Heart left ventricle (tissue), 16 donors: ENCODE results near the gene ERBB4. TPM values are rescaled to one million over a fixed set of nuclear protein-coding genes. Genes with fewer than 3 reads are reported as not detected.

ENCODE experiments used
- ATAC-seq, 4 donors: fragments of 200-7000 bp; cut with Tn5 transposase; one replicate each; pipeline ENCODE4 v1.9.1; 2020 to 2022; ENCODE audit warnings: moderate library complexity in 4 of 4, mild to moderate bottlenecking in 3 of 4, moderate number of reproducible peaks in 1 of 4
- DNase-seq, 5 donors: peaks; one replicate each; pipeline ENCODE4 v3.0.0-alpha.2; 2020
- H3K27ac ChIP-seq, 12 donors: fragments of 200-600 bp; sonication (generic) in 4 of 12; one replicate each; pipeline versions ENCODE4 v1.5.0 to v1.8.0; 2016 to 2022; ENCODE audit warnings: mild to moderate bottlenecking in 2 of 12
- H3K27me3 ChIP-seq, 9 donors: fragments of 200-600 bp; sonication (generic) in 2 of 9; one replicate each; pipeline versions ENCODE4 v1.5.1 to v1.8.0; 2016 to 2022; ENCODE audit warnings: mild to moderate bottlenecking in 3 of 9
- H3K36me3 ChIP-seq, 9 donors: fragments of 200-600 bp; sonication (generic) in 2 of 9; one replicate each; pipeline versions ENCODE4 v1.5.0 to v1.8.0; 2018 to 2022; ENCODE audit warnings: mild to moderate bottlenecking in 2 of 9
- H3K4me1 ChIP-seq, 12 donors: fragments of 200-600 bp; sonication (generic) in 4 of 12; one replicate each; pipeline versions ENCODE4 v1.5.0 to v1.8.0; 2016 to 2022; ENCODE audit warnings: mild to moderate bottlenecking in 3 of 12
- H3K4me3 ChIP-seq, 12 donors: fragments of 200-600 bp; sonication (generic) in 4 of 12; one replicate each; pipeline versions ENCODE4 v1.5.0 to v1.8.0; 2017 to 2022; ENCODE audit warnings: mild to moderate bottlenecking in 9 of 12, moderate library complexity in 4 of 12
- H3K9me3 ChIP-seq, 12 donors: fragments of 200-600 bp; sonication (generic) in 4 of 12; one replicate each; pipeline versions ENCODE4 v1.5.0 to v1.8.0; 2016 to 2022; ENCODE audit warnings: mild to moderate bottlenecking in 1 of 12
- POLR2A ChIP-seq, 2 donors: fragments of 450-650 bp; IDR thresholded peaks; one replicate each; pipeline ENCODE4 v1.6.1; 2017; ENCODE audit warnings: antibody characterized with exemption in 2 of 2, mild to moderate bottlenecking in 2 of 2, moderate library complexity in 2 of 2
- WGBS, 4 donors: extraction: QIAGEN DNeasy Blood & Tissue Kit in 2 of 4; methylation state at CpG; one replicate each; pipeline versions ENCODE4 v1.1.5 to v1.1.7; 2013 to 2018; 5-methylcytosine and 5-hydroxymethylcytosine counted together
- intact Hi-C, 10 donors: fragments of 100-400 bp; cut with DNase I; formaldehyde crosslinking; loops; one replicate each; pipeline versions ENCODE4 v1.11.1 to v1.14.2; 2022
- polyA plus RNA-seq, 2 donors: library from polyadenylated mRNA; stranded (reverse); fragments of 200-250 nt; gene quantifications; one replicate each; pipeline ENCODE4 v1.2.3, GENCODE V29; 2013
- total RNA-seq, 9 donors: library from RNA; depleted of rRNA in 2 of 9; stranded (reverse); fragments of >200 nt in 2 of 9; fragmentation: NEBNext Ultra II Directional in 3 of 9; extraction: Animal tissue kit (Norgen Biotek cat#: 25700) in 3 of 9; gene quantifications; one replicate each; pipeline versions ENCODE4 v1.1.0 to v1.2.4, GENCODE V29; 2016 to 2023
- TF ChIP-seq, protein P1 (sequence below), 12 donors: fragments of 200-600 bp; sonication (generic) in 4 of 12; IDR thresholded peaks; one replicate each; pipeline versions ENCODE4 v1.5.0 to v1.8.0; 2018 to 2022; ENCODE audit warnings: antibody characterized with exemption in 12 of 12, mild to moderate bottlenecking in 5 of 12
- donor health status: ischemic (EF 13 %, LVEDD 7.1; RV severe dilation, severe dysfunction).
- donor health status: healthy with polysubstance abuse.
- donor health status: DM: no; HTN: yes; CAD: no.
- donor health status: DM: no; HTN: no; CAD: no.
- donor health status: ischemic (EF 25% LVEDD 6.9; RV normal size, moderate dysfunction).
- donor health status: ischemic (EF 25% LVEDD 5.7; RV mildly dilated, moderate dysfunction).
- donor health status: healthy.
- donor health status: DM: yes; HTN: yes; CAD: no.
- donor health status: ischemic (EF 35%, LVEDD 5.7; RV mildly dilated, moderate dysfunction).
- donor health status: nonischemic (EF 11% LVEDD 7.7; RV severe dilation, severe dysfunction).
- donor health status: DM: yes; HTN: yes; CAD: no.
- donor health status: PGD.
- donor health status: ischemic (EF 29% LVEDD 5.4; RV normal size, mild dysfunction).
- donor health status: nonischemic (EF 23%, LVEDD 6.1; RV moderate dilation, normal function).

Gene ERBB4
- total and polyA plus RNA-seq, 11 donors, result 1.3 to 29.5 (median 11.7) TPM

DNA sequence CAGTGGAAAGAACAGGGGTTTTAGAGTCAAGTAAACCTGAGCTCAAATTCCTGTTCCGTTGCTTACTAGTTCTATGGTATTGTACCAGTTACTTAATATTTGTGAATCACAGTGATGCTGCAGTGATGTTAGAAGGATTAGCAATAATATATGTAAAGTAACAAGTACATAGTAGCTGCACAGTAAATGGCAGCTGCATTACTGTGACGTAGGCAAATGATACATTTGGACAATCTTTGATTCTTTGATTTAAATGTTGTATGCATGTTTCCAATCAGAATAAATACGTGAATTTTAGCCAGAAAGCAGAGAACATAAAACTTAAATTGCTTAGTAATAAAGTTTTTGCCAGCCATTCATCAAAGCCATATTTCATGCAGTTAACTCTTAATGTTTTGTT lies 243.0 kb downstream of the ERBB4 start:
- DNase-seq (no peak), ATAC-seq (no peak)
- intact Hi-C loops, result no loop called here
- H3K9me3 ChIP-seq, result no peaks in the 10 kb centered on the region
- no peaks in the 10 kb centered on the region for H3K36me3 ChIP-seq
- TF ChIP-seq POLR2A (IDR thresholded peaks at IDR 0.05), result no peak
- TF ChIP-seq, protein P1, sequence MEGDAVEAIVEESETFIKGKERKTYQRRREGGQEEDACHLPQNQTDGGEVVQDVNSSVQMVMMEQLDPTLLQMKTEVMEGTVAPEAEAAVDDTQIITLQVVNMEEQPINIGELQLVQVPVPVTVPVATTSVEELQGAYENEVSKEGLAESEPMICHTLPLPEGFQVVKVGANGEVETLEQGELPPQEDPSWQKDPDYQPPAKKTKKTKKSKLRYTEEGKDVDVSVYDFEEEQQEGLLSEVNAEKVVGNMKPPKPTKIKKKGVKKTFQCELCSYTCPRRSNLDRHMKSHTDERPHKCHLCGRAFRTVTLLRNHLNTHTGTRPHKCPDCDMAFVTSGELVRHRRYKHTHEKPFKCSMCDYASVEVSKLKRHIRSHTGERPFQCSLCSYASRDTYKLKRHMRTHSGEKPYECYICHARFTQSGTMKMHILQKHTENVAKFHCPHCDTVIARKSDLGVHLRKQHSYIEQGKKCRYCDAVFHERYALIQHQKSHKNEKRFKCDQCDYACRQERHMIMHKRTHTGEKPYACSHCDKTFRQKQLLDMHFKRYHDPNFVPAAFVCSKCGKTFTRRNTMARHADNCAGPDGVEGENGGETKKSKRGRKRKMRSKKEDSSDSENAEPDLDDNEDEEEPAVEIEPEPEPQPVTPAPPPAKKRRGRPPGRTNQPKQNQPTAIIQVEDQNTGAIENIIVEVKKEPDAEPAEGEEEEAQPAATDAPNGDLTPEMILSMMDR (IDR thresholded peaks at IDR 0.05), result no peak
- no peaks in the 10 kb centered on the region for H3K4me1 ChIP-seq
- 74 to 86% (median 79%) methylated on average over 3 of the region's 3 CpGs for WGBS, 4 donors
- no peak overlapping the region for H3K4me3 ChIP-seq
- H3K27me3 ChIP-seq, result no peaks in the 10 kb centered on the region
- H3K27ac ChIP-seq, result no peak overlapping the region

DNA sequence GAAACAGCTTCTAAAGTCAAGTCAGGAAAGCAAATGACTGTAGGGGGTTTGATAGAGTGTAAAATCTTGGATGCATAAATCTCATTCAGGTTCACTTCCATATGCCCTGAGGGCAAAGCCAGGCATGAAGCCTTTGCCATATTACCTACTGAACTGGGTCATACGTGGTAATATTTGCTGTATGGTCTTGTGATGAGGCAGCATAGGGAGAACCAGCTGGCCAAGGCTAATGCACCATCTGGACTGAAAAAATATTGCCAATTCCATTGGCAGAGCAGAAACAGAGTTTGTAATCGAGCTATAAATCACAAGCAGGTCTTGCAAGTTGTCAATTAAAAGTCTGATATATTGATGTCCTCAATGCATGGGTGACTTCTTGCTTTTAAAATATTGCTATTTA lies 243.8 kb downstream of the ERBB4 start:
- no peak for TF ChIP-seq POLR2A (IDR thresholded peaks at IDR 0.05)
- TF ChIP-seq, protein P1 (IDR thresholded peaks at IDR 0.05), result no peak
- no peak for DNase-seq
- Histone ChIP-seq H3K27me3 (no peaks in the 10 kb centered on the region), H3K27ac (no peak overlapping the region), H3K9me3 (no peaks in the 10 kb centered on the region), H3K4me1 (no peaks in the 10 kb centered on the region), H3K36me3 (no peaks in the 10 kb centered on the region), H3K4me3 (no peak overlapping the region)
- WGBS, 4 donors, result 63 to 75% (median 69%) methylated on average over 2 of the region's 2 CpGs
- intact Hi-C loops, result no loop called here
- ATAC-seq, result no peak

DNA sequence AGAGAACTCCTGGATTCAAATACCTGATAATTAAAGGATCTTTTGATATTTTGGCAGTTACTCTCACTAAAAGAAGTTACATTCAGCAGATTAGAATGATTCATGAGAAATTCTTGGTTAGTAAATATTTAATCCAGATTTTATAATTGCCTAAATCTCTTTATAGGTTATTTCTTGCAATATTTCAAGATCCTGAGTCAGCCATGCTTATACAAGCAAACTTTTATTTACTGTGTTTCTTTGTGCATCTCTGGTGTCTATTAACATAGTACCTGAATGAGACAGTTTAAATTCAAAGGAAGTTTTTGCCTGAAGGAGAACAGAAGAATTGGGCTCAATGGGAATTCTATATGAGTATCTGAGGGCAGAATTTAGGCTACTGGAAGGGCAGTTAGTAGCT lies 249.3 kb downstream of the ERBB4 start:
- no peaks in the 10 kb centered on the region for H3K4me1 ChIP-seq
- ATAC-seq, result no peak
- H3K36me3 ChIP-seq, result no peaks in the 10 kb centered on the region
- no peaks in the 10 kb centered on the region for H3K9me3 ChIP-seq
- no peaks in the 10 kb centered on the region for H3K27me3 ChIP-seq
- DNase-seq, result no peak
- intact Hi-C loops, result no loop called here
- H3K27ac ChIP-seq, result no peak overlapping the region
- no peak for TF ChIP-seq POLR2A (IDR thresholded peaks at IDR 0.05)
- TF ChIP-seq, protein P1 (IDR thresholded peaks at IDR 0.05), result no peak
- no peak overlapping the region for H3K4me3 ChIP-seq

DNA sequence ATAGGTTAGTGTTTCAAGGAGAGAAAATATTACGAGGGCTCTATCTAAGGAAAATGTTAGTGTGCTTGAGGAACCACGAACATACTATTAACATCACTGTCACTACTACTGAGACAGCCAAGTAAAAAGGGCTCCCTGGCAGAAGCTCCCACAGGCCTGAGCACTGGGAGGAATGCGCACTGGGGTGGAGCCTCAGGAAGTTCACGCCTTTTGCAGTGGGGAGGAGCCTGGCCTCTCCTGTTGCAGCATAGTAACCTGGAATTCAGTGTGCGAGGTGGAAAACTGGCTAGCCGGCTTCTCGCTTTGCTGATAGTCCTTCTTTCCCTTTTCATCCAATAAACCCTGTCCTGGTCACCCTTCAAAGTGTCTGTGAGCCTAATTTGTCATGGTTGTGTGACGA lies 250.3 kb downstream of the ERBB4 start:
- Histone ChIP-seq H3K27ac (no peak overlapping the region), H3K4me3 (no peak overlapping the region), H3K4me1 (peaks cover 0 to 2% (median 0%) of the 10 kb centered on the region in 12 donors), H3K9me3 (no peaks in the 10 kb centered on the region), H3K36me3 (no peaks in the 10 kb centered on the region), H3K27me3 (no peaks in the 10 kb centered on the region)
- DNase-seq (peak in 1 of 5 donors; percentile 30), ATAC-seq (no peak)
- intact Hi-C loops, result no loop called here
- TF ChIP-seq POLR2A (IDR thresholded peaks at IDR 0.05), result no peak
- TF ChIP-seq, protein P1 (IDR thresholded peaks at IDR 0.05), result no peak
- WGBS, 4 donors, result 86 to 92% (median 90%) methylated on average over 8 of the region's 8 CpGs
